Esophagus squamous epithelium (tissue), 4 donors: ENCODE results near the gene DNAH9.
"Not testable (repeated sequence)": the region's sequence is repeated elsewhere in the genome, so short reads cannot be mapped to it uniquely, and the experiment has no call there.

Source experiments
- POLR2A ChIP-seq, 4 donors: fragments of 450-650 bp; IDR thresholded peaks; one replicate each; pipeline ENCODE4 v1.6.1; 2017; ENCODE audit warnings: antibody characterized with exemption in 4 of 4, mild to moderate bottlenecking in 4 of 4, moderate library complexity in 3 of 4
- TF ChIP-seq, protein P1 (sequence below), 6 experiments: fragments of 450-650 bp in 4 of 6; fragments of 200-600 bp in 2 of 6; sonication (generic) in 2 of 6; IDR thresholded peaks; one replicate each; pipeline ENCODE4 v1.5.1; 2016 to 2019; ENCODE audit warnings: antibody characterized with exemption in 6 of 6, mild to moderate bottlenecking in 4 of 6, moderate library complexity in 4 of 6

GRCh38 chr17:11943086-11943485 is 344.8 kb downstream of the DNAH9 start:
- TF ChIP-seq, protein P1, sequence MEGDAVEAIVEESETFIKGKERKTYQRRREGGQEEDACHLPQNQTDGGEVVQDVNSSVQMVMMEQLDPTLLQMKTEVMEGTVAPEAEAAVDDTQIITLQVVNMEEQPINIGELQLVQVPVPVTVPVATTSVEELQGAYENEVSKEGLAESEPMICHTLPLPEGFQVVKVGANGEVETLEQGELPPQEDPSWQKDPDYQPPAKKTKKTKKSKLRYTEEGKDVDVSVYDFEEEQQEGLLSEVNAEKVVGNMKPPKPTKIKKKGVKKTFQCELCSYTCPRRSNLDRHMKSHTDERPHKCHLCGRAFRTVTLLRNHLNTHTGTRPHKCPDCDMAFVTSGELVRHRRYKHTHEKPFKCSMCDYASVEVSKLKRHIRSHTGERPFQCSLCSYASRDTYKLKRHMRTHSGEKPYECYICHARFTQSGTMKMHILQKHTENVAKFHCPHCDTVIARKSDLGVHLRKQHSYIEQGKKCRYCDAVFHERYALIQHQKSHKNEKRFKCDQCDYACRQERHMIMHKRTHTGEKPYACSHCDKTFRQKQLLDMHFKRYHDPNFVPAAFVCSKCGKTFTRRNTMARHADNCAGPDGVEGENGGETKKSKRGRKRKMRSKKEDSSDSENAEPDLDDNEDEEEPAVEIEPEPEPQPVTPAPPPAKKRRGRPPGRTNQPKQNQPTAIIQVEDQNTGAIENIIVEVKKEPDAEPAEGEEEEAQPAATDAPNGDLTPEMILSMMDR (IDR thresholded peaks at IDR 0.05), result not testable (repeated sequence)
- TF ChIP-seq POLR2A (IDR thresholded peaks at IDR 0.05), result not testable (repeated sequence)
